K562 (cell line): ENCODE measurements around the gene MALAT1. TPM values are rescaled to one million over a fixed set of nuclear protein-coding genes. Genes with fewer than 3 reads are reported as not detected.

Experiments used
- EP400 ChIP-seq: fragments of 450-650 bp; IDR thresholded peaks from 2 replicates; pipeline ENCODE4 v1.6.1; 2017; ENCODE audit warnings: antibody characterized with exemption, mild to moderate bottlenecking, moderate library complexity
- ERF ChIP-seq: fragments of 450-650 bp; formaldehyde crosslinking; IDR thresholded peaks from 2 replicates; pipeline ENCODE4 v1.4.0; 2020; ENCODE audit warnings: mild to moderate bottlenecking, mixed read lengths
- HNRNPLL ChIP-seq: fragments of 200-400 bp; formaldehyde crosslinking; IDR thresholded peaks from 2 replicates; pipeline ENCODE4 v1.6.1; 2017; ENCODE audit warnings: low read length, low read depth, mild to moderate bottlenecking; ENCODE audit not compliant: poor library complexity, severe bottlenecking
- KAT2B ChIP-seq: IDR thresholded peaks from one replicate; pipeline ENCODE4 v1.6.1; 2012; ENCODE audit warnings: low read depth, mild to moderate bottlenecking, control low read depth, inconsistent platforms, low read length, moderate library complexity
- KDM5B ChIP-seq: fragments of 200-600 bp; sonication (generic); IDR thresholded peaks from 2 replicates; pipeline ENCODE4 v1.6.1; 2012; ENCODE audit warnings: low read depth, mild to moderate bottlenecking, moderate library complexity, low read length, control low read depth, inconsistent platforms; ENCODE audit not compliant: insufficient replicate concordance
- MBD2 ChIP-seq: sonication (generic); IDR thresholded peaks from 2 replicates; pipeline ENCODE4 v1.6.1; 2016; ENCODE audit warnings: low read depth, borderline replicate concordance
- MEF2A ChIP-seq: IDR thresholded peaks from 2 replicates; pipeline ENCODE4 v1.6.1; 2011; ENCODE audit warnings: low read depth, mild to moderate bottlenecking, low read length, moderate library complexity; ENCODE audit not compliant: control insufficient read depth
- MTA3 ChIP-seq: fragments of 450-650 bp; formaldehyde crosslinking; IDR thresholded peaks from 2 replicates; pipeline ENCODE4 v1.6.1; 2017; ENCODE audit warnings: mild to moderate bottlenecking, borderline replicate concordance
- NR2F6 ChIP-seq: fragments of 450-650 bp; formaldehyde crosslinking; IDR thresholded peaks from 2 replicates; pipeline ENCODE4 v1.4.0; 2020; ENCODE audit warnings: mild to moderate bottlenecking
- POLR2AphosphoS2 ChIP-seq: IDR thresholded peaks from 2 replicates; pipeline ENCODE4 v1.6.1; 2012; ENCODE audit warnings: low read length, improper control_type of control experiment
- RFX7 ChIP-seq: fragments of 250-450 bp; sonication (Bioruptor Pico); IDR thresholded peaks from 2 replicates; pipeline ENCODE4 v1.5.1; 2021; ENCODE audit warnings: mild to moderate bottlenecking
- SRF ChIP-seq, 2 experiments: fragments of 250-450, 450-650 bp in 1 of 2; sonication (Bioruptor Pico) in 1 of 2; sonication (generic) in 1 of 2; formaldehyde crosslinking; IDR thresholded peaks; 2 replicates each; pipeline versions ENCODE4 v1.5.0 to v1.5.1; 2020 to 2022; ENCODE audit warnings: mild to moderate bottlenecking in 1 of 2, missing genetic modification reagents in 1 of 2
- WHSC1 ChIP-seq: IDR thresholded peaks from one replicate; pipeline ENCODE4 v1.6.1; 2012; ENCODE audit warnings: low read length, control low read depth, inconsistent platforms
- XRCC4 ChIP-seq: IDR thresholded peaks from one replicate; pipeline ENCODE4 v1.6.1; 2011; ENCODE audit not compliant: insufficient read depth, insufficient read length; ENCODE audit errors: extremely low read depth
- polyA plus RNA-seq, 8 experiments: library from polyadenylated mRNA; depleted of rRNA in 4 of 8; stranded (reverse) in 5 of 8; unstranded in 3 of 8; fragments of >200 nt; fragmentation: Nextera tagmentation in 2 of 8; fragmentation: Illumina TruSeq in 1 of 8; extraction: Ambion mirVana in 2 of 8; extraction: Trizol in 1 of 8; gene quantifications; 2 replicates each; pipeline versions ENCODE4 v1.2.1 to v1.2.3, GENCODE V29; 2011 to 2014; ENCODE audit warnings: inconsistent platforms in 1 of 8, missing spikeins in 1 of 8
- total RNA-seq, 7 experiments: library from RNA; depleted of rRNA in 6 of 7; stranded (reverse); fragments of >200 nt in 6 of 7; fragmentation: Illumina TruSeq in 2 of 7; extraction: Trizol in 2 of 7; gene quantifications; 2 replicates each; pipeline versions ENCODE4 v1.2.1 to v1.2.3, GENCODE V29; 2011 to 2021; ENCODE audit warnings: low replicate concordance in 1 of 7
- TF ChIP-seq, protein P1 (sequence below): sonication (generic); formaldehyde crosslinking; IDR thresholded peaks from 2 replicates; pipeline ENCODE4 v1.8.1; 2023; ENCODE audit warnings: missing genetic modification reagents, mild to moderate bottlenecking, borderline replicate concordance
- TF ChIP-seq, protein P2 (sequence below), 2 experiments: fragments of 450-650 bp in 1 of 2; sonication (generic) in 1 of 2; formaldehyde crosslinking; conservative IDR thresholded peaks; 2 replicates each; pipeline versions ENCODE4 v1.4.0 to v1.8.1; 2020 to 2022; ENCODE audit warnings: mild to moderate bottlenecking in 1 of 2, missing genetic modification reagents in 1 of 2
- TF ChIP-seq, protein P3 (sequence below): sonication (generic); formaldehyde crosslinking; IDR thresholded peaks from 2 replicates; pipeline ENCODE4 v1.8.1; 2022; ENCODE audit warnings: missing genetic modification reagents
- TF ChIP-seq, protein P4 (sequence below): fragments of 450-650 bp; IDR thresholded peaks from one replicate; pipeline ENCODE4 v1.6.1; 2018; ENCODE audit warnings: mild to moderate bottlenecking, moderate library complexity; ENCODE audit not compliant: partially characterized antibody

The MALAT1 gene
- total and polyA plus RNA-seq, 9 of the 15 experiments (the other 6 are each of a cell fraction or from before 2014, with no cell fraction given): 363 to 8,715 (median 2,351) TPM

DNA sequence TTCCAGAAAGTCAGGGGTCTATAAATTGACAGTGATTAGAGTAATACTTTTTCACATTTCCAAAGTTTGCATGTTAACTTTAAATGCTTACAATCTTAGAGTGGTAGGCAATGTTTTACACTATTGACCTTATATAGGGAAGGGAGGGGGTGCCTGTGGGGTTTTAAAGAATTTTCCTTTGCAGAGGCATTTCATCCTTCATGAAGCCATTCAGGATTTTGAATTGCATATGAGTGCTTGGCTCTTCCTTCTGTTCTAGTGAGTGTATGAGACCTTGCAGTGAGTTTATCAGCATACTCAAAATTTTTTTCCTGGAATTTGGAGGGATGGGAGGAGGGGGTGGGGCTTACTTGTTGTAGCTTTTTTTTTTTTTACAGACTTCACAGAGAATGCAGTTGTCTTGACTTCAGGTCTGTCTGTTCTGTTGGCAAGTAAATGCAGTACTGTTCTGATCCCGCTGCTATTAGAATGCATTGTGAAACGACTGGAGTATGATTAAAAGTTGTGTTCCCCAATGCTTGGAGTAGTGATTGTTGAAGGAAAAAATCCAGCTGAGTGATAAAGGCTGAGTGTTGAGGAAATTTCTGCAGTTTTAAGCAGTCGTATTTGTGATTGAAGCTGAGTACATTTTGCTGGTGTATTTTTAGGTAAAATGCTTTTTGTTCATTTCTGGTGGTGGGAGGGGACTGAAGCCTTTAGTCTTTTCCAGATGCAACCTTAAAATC, 5.3 kb downstream of the MALAT1 start (continued):
- TF ChIP-seq KDM5B (peak; percentile 92), ERF (no peak; the same call in 1 of the 2 replicates), MEF2A (no peak), POLR2AphosphoS2 (peak; percentile 42), MTA3 (no peak), XRCC4 (no peak), KAT2B (no peak), SRF (CRISPR knock-in tag; IDR thresholded peaks at IDR 0.05) (peak in 1 of 2 experiments; percentile 78; a peak in 2 of 4 replicates), NR2F6 (CRISPR knock-in tag) (no peak; the same call in 1 of the 2 replicates), MBD2 (peak; percentile 24), WHSC1 (no peak), RFX7 (CRISPR knock-in tag) (peak; percentile 90), HNRNPLL (no peak), EP400 (0 out of 2 replicates have a peak, but pooled peaks have one; percentile 24)
- TF ChIP-seq, protein P1, sequence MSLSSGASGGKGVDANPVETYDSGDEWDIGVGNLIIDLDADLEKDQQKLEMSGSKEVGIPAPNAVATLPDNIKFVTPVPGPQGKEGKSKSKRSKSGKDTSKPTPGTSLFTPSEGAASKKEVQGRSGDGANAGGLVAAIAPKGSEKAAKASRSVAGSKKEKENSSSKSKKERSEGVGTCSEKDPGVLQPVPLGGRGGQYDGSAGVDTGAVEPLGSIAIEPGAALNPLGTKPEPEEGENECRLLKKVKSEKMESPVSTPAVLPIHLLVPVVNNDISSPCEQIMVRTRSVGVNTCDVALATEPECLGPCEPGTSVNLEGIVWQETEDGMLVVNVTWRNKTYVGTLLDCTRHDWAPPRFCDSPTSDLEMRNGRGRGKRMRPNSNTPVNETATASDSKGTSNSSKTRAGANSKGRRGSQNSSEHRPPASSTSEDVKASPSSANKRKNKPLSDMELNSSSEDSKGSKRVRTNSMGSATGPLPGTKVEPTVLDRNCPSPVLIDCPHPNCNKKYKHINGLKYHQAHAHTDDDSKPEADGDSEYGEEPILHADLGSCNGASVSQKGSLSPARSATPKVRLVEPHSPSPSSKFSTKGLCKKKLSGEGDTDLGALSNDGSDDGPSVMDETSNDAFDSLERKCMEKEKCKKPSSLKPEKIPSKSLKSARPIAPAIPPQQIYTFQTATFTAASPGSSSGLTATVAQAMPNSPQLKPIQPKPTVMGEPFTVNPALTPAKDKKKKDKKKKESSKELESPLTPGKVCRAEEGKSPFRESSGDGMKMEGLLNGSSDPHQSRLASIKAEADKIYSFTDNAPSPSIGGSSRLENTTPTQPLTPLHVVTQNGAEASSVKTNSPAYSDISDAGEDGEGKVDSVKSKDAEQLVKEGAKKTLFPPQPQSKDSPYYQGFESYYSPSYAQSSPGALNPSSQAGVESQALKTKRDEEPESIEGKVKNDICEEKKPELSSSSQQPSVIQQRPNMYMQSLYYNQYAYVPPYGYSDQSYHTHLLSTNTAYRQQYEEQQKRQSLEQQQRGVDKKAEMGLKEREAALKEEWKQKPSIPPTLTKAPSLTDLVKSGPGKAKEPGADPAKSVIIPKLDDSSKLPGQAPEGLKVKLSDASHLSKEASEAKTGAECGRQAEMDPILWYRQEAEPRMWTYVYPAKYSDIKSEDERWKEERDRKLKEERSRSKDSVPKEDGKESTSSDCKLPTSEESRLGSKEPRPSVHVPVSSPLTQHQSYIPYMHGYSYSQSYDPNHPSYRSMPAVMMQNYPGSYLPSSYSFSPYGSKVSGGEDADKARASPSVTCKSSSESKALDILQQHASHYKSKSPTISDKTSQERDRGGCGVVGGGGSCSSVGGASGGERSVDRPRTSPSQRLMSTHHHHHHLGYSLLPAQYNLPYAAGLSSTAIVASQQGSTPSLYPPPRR: no peak
- TF ChIP-seq, protein P2, sequence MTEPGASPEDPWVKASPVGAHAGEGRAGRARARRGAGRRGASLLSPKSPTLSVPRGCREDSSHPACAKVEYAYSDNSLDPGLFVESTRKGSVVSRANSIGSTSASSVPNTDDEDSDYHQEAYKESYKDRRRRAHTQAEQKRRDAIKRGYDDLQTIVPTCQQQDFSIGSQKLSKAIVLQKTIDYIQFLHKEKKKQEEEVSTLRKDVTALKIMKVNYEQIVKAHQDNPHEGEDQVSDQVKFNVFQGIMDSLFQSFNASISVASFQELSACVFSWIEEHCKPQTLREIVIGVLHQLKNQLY (CRISPR knock-in tag; conservative IDR thresholded peaks at IDR 0.05): peak in 1 of 2 experiments; percentile 90; a peak in 1 of 4 replicates
- TF ChIP-seq, protein P3, sequence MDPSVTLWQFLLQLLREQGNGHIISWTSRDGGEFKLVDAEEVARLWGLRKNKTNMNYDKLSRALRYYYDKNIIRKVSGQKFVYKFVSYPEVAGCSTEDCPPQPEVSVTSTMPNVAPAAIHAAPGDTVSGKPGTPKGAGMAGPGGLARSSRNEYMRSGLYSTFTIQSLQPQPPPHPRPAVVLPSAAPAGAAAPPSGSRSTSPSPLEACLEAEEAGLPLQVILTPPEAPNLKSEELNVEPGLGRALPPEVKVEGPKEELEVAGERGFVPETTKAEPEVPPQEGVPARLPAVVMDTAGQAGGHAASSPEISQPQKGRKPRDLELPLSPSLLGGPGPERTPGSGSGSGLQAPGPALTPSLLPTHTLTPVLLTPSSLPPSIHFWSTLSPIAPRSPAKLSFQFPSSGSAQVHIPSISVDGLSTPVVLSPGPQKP (CRISPR knock-in tag): no peak
- TF ChIP-seq, protein P4, sequence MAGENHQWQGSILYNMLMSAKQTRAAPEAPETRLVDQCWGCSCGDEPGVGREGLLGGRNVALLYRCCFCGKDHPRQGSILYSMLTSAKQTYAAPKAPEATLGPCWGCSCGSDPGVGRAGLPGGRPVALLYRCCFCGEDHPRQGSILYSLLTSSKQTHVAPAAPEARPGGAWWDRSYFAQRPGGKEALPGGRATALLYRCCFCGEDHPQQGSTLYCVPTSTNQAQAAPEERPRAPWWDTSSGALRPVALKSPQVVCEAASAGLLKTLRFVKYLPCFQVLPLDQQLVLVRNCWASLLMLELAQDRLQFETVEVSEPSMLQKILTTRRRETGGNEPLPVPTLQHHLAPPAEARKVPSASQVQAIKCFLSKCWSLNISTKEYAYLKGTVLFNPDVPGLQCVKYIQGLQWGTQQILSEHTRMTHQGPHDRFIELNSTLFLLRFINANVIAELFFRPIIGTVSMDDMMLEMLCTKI: no peak
